CD1c-positive myeloid dendritic cell (primary cell): Measurements from ENCODE around the gene CD247.

Experiments
- DNase-seq: peaks from one replicate; pipeline ENCODE4 v3.0.0-alpha.2; 2016; ENCODE audit errors: extremely low spot score

CD247 gene

DNA sequence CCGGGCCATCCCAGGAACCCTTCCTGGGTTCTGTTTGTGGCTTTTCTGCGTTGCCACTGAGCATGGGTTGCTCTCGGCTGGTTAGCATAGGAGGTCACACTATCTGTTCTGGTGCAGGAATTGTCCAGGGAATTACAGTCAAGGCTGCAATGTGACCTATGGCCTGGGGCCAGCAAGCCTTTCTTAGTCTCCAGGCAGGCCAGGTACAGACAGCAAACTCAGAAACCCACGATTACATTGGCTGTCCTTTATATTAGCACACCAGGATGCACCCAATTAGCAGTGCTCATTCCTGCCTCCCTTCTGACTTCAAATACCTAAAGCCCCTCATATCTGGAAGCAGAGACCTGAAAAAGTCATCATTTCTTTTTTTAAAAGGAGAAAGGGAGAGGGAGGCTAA is 55.2 kb downstream of the CD247 start:
- DNase-seq: no peak

DNA sequence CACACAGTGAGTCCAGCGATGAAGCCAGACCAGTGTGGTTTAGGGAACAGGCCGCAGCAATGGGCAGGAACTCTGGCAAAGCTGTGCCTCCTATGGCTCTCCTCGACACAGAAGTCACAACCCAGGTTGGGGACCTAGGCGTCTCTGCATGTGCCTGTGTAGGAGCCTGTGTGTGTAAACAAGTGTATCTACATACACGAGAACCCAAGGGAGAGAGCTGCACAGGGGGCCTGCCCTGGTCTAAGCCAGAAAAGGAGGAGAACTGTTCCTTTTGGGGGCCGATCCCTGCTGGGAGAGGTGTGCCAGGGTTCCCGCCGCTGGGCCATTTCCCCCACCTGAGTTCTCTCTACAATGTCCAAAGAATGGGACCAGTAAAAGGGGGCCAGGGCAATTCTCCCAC is 56.0 kb downstream of the CD247 start:
- DNase-seq: no peak

DNA sequence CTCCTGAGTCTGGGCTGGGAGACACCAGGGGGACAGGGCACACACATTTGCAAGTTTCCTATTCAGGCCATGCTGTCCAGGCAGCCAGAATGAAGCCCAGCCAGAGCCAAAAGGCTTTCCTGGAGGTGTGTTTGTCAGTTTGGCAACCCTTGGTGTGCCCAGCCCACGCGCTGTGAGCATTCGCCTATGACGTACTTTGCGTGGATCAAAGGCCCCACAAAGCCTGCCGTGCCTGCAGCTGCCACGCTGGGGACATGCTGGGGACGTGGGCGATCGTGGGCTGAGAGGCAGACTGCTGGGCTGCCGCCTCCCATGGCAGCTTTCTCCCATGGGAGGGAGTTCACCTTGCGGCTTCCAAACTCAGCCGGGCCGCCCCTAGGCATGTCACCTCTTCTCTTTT is 57.5 kb downstream of the CD247 start:
- no peak for DNase-seq

DNA sequence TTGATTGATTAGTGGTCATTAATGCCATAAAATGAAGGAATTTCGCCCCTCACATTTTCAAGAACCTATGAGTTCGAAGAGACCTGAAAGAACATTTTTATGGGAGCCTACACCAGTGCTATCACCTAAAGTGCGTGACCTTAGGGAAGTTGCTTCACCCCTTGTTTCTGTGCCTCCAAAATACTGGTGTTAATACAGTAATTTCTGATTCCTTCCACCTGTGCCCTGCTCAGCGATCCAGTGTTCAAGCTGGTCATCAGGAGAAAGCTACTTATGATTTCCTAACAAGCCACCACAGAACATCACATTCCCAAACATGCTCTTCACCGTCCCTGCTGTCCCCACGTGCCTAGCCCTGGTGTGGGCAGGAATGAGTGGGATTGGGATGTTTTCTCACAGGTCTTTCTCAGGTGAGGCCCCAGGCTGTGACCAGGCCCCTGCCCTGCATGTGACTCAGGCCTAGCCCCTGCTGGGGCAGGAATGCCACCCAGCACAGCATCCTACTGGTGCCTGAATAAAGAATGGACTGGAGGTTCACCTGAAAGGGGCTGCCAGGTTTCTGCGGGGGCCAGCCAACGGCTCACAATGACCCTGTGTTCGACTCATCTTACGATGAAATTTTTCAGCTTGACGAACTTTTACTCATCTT is 60.3 kb downstream of the CD247 start:
- DNase-seq: no peak

DNA sequence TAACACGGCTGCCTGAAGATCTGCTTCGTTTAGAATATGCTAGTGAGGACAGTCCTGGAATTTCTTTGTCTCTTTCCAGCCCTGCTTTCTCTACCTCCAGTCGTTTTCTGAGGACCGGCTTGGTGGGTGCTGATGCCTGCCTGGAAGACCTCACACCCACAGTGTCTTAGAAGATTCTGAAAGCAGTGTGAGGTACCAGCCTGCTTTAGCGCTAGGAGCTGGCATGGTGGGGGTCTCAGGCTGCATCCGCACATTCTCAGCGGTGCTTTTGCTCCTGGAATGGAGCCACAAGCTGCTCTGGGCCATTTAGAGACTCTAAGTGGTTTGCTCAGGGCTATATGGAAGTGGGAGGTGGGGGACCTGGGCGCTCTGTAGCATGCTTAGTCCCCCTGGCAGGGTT is 61.4 kb downstream of the CD247 start:
- no peak for DNase-seq

DNA sequence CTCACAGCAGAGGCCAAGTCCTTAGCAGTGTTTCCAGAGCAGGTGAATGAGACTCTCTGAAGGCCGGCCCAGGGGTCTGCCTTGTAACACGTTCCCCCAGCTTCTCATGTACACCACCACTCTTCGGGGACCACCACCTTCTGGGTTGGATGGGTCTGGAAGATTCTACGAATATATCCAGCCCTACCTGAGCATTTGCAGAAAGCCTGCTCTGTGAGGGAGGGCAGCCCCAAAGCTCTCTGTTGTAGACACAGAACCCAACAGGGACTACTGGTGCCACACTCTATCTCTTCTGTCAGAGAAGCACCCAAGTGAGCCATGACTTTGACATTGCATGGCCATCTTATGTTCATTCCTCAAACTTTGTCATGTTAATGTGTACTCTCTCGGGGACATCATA is 61.8 kb downstream of the CD247 start:
- DNase-seq: no peak

DNA sequence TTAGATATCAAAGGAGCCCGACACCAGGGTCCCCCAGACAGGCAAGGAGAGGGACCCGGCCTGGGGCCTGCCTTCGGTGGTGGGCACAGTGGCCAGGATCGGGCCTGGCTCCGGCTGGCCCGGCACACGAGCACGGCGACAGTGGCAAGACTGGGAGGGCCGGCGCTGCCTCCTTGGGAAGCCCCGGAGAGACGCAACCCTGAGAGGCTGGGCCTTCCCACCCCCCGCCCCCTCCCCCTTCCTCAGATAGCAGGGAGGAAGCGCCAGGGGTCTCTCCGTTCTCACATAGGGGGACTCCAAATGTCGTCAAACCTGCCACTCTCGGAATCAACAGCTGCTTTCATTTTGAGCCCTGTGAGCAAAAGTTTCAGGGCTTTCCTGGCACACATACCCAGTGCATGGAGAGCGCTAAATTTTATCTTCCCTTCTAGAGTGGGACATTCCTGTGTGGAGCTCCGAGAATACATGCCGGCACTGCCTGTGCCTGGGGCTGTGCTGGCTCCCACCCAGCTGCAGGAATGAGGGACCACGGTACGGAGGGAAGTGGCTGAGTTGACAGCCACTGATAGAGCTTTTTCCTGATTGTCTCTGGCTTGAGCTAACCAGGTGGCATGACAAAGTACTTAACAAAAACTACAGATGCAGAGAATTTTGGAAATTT is 62.4 kb downstream of the CD247 start:
- peak; percentile 22 for DNase-seq

DNA sequence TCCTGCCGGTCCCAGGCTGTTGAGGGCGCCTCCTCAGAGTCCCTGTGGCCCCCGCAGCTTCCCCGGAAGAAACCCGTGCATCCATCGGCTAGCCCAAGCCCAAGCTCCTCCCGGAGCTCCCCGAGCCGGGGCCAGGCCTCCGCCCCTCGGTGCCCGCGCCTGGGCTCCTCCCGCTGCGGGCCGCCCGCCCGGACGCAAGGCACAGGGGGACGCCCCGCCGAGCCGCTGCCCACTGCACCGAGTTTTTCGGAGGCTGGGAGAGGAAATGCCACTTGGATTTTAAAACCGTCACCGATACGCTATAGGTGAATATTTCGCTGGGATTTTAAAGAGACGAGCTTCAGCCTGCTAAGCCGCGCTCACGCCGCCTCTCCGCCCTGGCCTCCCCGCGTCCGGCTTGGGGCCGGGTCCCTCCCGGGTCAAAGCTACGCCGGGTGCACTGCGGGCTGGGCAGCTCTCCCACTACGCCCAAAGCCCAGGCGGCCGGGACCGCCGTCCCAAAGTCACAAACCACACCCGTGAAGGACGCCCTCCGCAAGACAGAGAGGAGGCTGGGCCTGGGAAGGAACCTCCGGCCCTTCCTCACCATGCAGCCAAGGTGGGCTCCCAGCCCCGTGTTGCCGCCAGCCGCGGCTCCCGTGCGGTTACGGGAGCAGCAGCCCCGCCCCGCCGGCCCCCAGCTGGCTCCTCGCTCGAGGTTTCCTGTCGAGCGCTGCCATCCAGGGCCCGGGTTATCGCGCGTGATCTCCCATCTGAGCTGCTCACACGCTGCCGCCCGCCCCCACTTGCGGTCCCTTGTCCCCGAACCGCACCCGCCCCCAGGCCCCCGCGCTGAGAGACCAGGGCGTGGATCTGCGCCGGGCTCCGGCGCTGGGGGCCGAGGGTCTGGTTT is 63.2 kb downstream of the CD247 start:
- DNase-seq: peak; percentile 82

DNA sequence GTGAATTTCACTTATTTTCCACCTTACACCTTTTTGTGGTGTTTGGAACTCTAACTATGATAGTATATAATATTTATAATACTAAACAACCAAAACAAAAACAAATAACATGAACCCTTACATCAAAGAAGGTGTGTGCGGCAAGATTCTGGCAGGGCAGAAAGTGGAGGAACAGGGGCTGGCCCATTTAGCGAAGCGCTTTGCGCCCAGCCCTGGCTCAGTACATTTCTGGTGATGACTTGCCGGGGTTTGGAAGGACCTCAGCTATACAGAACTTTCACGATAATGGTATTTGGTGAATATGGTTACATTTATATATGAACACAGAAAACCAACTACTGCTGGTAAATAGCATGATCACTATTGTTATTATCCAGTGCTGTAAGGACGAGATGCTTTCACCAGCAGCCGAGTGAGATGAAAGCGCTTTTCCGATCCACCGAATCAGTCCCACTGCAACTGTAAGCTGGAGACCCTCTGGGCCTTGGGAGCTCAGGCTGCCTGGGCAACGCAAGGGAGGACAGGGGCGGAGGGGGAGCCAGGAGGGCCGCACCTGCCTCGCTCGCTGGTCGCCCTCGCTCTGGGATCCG is 63.9 kb downstream of the CD247 start:
- DNase-seq: no peak

DNA sequence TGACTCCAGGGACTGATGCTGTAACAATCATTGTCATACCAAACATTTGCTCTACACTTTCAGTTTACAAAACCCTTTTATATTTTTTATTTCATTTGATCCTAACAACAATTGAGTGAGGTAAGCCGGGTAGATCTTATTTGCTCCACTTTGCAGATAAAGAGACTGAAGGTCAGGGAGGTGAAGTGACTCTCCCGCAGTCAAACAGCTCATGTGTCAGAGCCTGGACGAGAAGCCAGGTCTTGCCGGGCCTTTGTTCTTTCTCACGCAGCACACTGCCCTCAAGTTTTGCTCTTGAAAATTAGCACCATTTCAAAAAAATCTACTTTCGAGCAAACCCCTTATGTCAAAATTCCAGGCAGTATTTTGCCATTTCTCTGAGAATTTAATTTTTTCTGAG is 65.2 kb downstream of the CD247 start:
- DNase-seq: no peak

DNA sequence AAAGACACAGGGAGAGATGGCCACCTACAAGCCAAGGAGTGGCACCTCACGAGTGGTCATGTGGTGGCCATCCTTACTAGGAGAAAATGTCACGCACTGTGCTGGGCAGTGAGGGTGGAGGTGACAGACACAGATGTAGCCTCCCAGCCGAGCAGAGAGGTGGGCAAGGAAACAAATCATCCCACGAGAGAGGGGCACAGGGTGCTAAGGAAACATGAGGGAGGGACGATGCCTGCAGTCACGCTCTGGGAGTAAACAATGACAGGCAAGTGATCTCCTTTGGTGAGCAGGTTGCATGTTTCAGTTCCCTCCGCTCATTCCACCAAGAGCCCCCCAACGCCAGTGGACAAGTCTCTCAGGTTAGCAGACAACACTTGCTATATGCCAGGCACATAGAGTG is 65.8 kb downstream of the CD247 start:
- no peak for DNase-seq

DNA sequence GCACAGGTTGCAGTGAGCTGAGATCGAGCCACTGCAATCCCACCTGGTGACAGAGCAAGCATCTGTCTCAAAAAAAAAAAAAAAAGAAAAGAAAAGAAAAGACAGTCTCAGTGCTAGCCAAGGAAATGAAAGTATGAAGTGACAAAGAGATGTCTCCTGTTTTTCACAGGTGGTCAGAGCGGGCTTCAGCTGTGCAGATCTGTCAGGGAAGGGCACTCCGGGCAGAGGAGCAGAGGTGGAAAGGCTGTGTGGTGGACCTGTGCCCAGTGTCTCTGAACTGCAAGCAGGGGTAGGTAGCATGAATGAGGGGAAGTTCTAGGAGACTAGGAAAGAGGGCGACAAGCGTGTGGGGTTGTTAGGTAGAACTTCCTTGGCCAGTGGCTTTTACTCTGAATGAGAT is 67.5 kb downstream of the CD247 start:
- no peak for DNase-seq

DNA sequence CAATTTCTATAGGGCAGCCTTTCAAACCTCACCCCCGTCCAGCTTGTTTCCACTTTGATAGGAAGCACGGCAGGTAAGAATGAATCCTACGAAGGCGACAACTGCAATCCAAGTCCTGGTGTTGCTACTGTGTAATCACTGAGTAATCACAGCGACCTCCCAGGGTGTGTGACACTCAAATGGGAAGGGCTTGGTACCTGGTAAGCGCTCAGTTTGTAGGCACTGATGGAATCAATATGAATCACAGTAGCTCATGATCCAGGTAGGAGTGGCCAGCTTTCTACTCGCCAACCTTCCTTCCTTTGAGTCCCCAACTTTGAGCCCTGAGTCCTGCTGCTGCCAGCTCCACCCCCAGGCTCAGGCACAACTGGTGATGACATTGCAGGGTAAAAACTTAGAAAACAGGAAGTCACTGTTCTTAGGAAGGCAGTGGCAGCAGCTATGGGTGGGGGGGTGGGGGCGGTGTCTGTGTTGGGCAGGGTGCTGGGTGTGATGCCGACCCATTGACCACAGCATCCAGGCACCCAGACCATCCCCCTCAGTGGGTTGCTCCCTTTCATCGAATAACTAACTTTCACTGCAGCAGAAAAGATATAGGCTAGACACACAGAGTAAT is 70.7 kb downstream of the CD247 start:
- DNase-seq: peak; percentile 87

DNA sequence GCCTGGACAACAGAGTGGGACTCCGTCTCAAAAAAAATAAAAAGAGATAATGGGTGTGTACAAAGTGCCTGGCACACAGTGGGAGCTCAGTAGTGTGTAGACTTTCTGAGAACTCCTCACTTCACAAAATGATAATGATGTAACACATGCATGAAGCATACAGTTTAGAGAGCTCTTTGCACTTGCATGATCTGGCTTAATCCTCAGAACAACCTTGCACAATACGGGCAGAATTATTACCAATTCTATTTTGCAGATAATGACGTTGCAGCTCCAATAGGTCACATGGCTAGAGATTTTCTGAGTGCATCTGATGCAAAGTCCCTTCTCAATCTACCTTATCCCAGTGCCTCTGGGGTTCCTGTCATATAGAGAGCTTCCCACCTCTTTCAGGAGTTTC is 71.4 kb downstream of the CD247 start:
- peak; percentile 61 for DNase-seq

DNA sequence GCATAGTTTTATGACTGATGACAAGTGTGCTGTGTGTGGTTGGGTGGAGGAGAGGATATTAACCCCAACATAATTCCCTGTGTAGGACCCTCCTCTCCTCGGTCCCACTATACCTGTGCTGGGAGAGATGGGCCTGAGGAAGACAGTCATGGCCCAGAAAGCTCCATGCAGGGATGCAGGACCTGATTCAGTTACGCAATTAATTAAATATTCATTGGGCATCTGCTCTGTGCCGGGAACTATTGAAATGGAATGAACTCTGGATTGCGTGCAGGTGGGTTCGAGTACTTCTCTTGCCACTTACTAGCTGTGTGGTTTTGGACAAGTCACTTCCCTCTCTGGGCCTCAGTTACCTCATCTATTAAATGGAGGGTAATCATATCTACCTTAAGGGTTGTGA is 74.6 kb downstream of the CD247 start:
- no peak for DNase-seq

DNA sequence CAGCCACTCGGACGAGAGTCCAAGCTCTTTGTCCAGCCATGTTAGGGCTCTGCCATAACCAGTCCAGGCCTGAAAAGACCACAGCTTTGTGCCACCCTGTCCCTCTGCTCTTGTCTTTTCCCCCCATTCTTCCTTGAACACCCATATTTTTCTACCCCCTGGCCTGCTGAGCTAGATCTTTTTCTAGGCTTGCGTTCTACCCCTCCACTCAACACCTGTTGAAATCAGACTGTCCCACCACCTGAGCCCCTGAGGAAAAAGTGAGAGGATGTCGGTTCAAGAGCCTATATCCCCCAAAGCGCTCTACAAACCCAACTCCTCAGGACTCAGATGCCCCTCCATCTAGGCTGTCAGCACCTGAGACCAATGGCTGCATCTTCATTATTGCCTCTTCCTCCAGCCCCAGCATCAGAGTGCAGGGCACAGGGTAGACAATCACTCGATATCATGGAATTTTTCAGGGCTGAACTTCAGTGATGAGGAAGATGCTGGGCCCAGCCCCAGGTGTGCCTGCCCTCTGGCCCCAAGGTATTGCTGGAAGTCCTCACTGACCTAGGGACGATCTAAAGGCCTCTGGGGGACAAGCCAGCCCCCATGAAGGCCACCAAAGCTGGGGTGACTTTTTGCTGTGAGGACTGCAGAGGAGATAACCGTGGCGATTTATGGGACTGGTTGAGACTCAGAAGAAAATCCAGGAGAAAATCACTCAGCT is 75.3 kb downstream of the CD247 start:
- DNase-seq: no peak

DNA sequence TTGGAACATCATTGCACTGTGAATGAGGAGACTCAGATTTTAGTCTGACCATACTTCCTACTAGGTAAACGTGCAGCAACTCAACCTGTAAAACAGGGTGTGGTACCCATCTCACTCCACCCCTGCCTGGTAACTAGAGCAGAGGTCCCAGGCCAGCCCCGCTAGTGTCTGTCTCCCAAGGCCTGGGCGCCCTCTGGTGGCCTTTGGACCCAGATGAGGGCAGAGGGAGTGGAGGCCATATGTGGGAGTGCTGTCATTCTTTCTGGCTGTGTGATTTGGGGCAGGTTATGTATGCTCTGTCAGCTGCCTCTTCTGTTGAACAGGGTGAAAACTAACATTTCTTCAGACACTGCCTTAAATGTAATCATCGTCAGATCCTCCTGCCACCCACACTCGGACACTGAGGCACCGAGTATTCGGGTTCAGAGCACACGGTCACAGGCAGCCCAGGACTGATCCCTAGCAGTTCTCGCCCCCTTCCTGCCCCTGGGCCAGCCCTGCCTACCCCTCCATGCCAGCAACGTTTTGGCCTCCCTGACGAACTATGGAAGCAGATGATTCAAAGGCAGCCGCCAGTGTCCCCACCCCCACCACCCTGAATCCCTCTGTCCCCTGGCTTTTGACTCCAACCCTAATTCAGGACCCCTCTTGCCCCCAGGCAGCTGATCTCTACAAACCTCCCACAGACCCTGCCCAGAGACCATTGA is 76.0 kb downstream of the CD247 start:
- peak; percentile 86 for DNase-seq

DNA sequence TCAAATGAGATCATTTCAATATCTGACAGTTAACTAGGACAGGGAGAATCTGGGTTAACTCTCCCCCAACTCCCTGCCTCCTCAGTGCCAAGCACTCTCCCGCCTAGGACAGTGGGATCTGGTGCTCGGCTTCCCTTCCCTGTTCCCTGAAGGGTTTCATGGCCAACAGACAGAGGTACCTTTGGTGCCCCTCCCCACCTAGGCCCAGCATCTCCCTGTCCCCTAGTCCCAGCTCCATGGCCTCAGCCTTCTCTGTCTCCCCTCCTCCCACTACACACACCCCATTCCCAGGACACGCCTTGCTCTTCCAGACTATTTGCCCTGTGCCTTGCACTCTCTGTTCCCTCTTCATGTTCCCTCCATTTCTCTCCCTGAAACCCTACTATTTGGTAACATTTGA is 77.1 kb downstream of the CD247 start:
- no peak for DNase-seq

DNA sequence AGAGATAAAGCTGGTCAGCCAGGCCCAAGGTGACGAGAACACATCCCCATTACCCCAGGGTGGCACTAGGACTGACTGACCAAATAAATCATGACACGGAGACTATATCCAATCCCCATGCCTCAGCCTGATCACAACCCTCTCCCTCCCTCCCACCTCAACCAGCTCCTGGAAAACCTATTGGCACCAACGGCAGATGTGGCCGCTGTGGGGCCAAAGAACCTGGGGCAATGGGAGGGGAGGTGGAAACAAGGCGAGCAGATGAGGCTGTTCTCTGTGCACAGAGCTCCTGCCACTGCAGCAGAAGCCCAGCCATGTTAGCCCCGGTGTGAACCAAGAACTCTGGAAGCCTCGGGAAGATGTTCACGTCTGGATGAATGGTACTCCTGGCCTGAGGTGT is 77.6 kb downstream of the CD247 start:
- DNase-seq: no peak

DNA sequence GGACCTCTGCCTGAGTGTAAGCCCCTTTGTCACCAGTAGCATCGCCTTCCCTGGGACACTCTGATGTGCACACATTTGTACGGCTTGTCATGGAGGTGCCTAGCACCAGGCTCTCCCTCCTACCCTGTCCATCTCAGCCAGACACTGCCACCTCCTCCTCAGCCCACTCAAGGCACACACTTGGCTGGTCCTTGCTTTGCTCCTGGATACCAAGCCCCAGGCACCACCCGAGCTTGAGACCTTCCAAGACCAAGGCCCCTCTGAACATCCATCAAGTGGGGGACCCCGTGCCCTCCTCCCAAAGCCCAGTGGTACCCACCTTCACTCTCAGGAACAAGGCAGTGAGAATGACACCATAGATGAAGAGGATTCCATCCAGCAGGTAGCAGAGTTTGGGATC is 78.0 kb downstream of the CD247 start:
- DNase-seq: no peak
